Measurements from ENCODE around the gene DKK3. TPM values are rescaled to one million over a fixed set of nuclear protein-coding genes. Genes with fewer than 3 reads are reported as not detected.

Gene DKK3
- total RNA-seq, 1 donor from 2014 or later: 287 TPM

GRCh38 chr11:11983427-11983826, 25.0 kb downstream of the DKK3 start:
- no peak for DNase-seq (ENCODE audit: low read depth, low spot score)

- DNase-seq (ENCODE audit: low read depth, low spot score): no peak
Measured at GRCh38 chr11:11982975-11983374, 25.5 kb downstream of the DKK3 start.

GRCh38 chr11:11982461-11982860, 26.0 kb downstream of the DKK3 start:
- DNase-seq (ENCODE audit: low read depth, low spot score): no peak

GRCh38 chr11:11981840-11982239, 26.6 kb downstream of the DKK3 start:
- no peak for DNase-seq (ENCODE audit: low read depth, low spot score)

- no peak for DNase-seq (ENCODE audit: low read depth, low spot score)
Measured at GRCh38 chr11:11981364-11981763, 27.1 kb downstream of the DKK3 start.

GRCh38 chr11:11980841-11981308, 27.6 kb downstream of the DKK3 start:
- DNase-seq (ENCODE audit: low read depth, low spot score): no peak

- DNase-seq (ENCODE audit: low read depth, low spot score): no peak
Measured at GRCh38 chr11:11980200-11980599, 28.2 kb downstream of the DKK3 start.

GRCh38 chr11:11979488-11980117, 28.8 kb downstream of the DKK3 start:
- DNase-seq (ENCODE audit: low read depth, low spot score): no peak

GRCh38 chr11:11978792-11979487, 29.5 kb downstream of the DKK3 start:
- DNase-seq (ENCODE audit: low read depth, low spot score): peak; percentile 60

GRCh38 chr11:11978098-11978637, 30.3 kb downstream of the DKK3 start:
- no peak for DNase-seq (ENCODE audit: low read depth, low spot score)

- DNase-seq (ENCODE audit: low read depth, low spot score): peak; percentile 87
Measured at GRCh38 chr11:11977206-11977938, 31.1 kb downstream of the DKK3 start.

- no peak for DNase-seq (ENCODE audit: low read depth, low spot score)
Measured at GRCh38 chr11:11976481-11977127, 31.8 kb downstream of the DKK3 start.

- no peak for DNase-seq (ENCODE audit: low read depth, low spot score)
Measured at GRCh38 chr11:11975201-11976092, 33.0 kb downstream of the DKK3 start.

GRCh38 chr11:11973866-11974265, 34.6 kb downstream of the DKK3 start:
- DNase-seq (ENCODE audit: low read depth, low spot score): no peak

GRCh38 chr11:11973361-11973800, 35.0 kb downstream of the DKK3 start:
- DNase-seq (ENCODE audit: low read depth, low spot score): no peak

- DNase-seq (ENCODE audit: low read depth, low spot score): no peak
Measured at GRCh38 chr11:11972730-11973341, 35.6 kb downstream of the DKK3 start.

- no peak for DNase-seq (ENCODE audit: low read depth, low spot score)
Measured at GRCh38 chr11:11971906-11972547, 36.4 kb downstream of the DKK3 start.

- no peak for DNase-seq (ENCODE audit: low read depth, low spot score)
Measured at GRCh38 chr11:11970556-11970955, 37.9 kb downstream of the DKK3 start.

GRCh38 chr11:11969380-11970215, 38.8 kb downstream of the DKK3 start:
- DNase-seq (ENCODE audit: low read depth, low spot score): no peak

Data from pulmonary artery endothelial cell (primary cell).